Small intestine (tissue), 7 donors: ENCODE measurements around the gene HECTD2. TPM values are rescaled to one million over a fixed set of nuclear protein-coding genes. Genes with fewer than 3 reads are reported as not detected.
A peak's percentile ranks its signal among the peaks of the same experiment; 100 is the strongest.
"Not testable (repeated sequence)": the region's sequence is repeated elsewhere in the genome, so short reads cannot be mapped to it uniquely, and the experiment has no call there.

Experiments used
- DNase-seq, 2 donors: peaks; one replicate each; pipeline versions ENCODE4 v3.0.0 to v3.0.0-alpha.2; 2013
- FAIRE-seq: peaks from 2 replicates; lab custom pipeline; 2012; peaks lifted over from hg19 to GRCh38; lab: Jason Lieb, UNC
- H3K27ac ChIP-seq, 3 donors: one replicate each; pipeline ENCODE4 v1.5.1; 2013; ENCODE audit warnings: low read length in 2 of 3, mild to moderate bottlenecking in 2 of 3, control low read depth in 1 of 3, inconsistent platforms in 1 of 3, low read depth in 1 of 3, moderate library complexity in 1 of 3
- H3K27me3 ChIP-seq, 3 donors: one replicate each; pipeline ENCODE4 v1.6.1; 2013; ENCODE audit warnings: low read length in 3 of 3, inconsistent platforms in 1 of 3; ENCODE audit not compliant: control insufficient read depth in 3 of 3, insufficient read depth in 3 of 3
- H3K36me3 ChIP-seq, 3 donors: one replicate each; pipeline ENCODE4 v1.6.1; 2013; ENCODE audit warnings: low read length in 3 of 3, inconsistent platforms in 1 of 3, low read depth in 1 of 3, mild to moderate bottlenecking in 1 of 3, moderate library complexity in 1 of 3; ENCODE audit not compliant: control insufficient read depth in 3 of 3, insufficient read depth in 2 of 3
- H3K4me1 ChIP-seq, 3 donors: one replicate each; pipeline ENCODE4 v1.6.1; 2013; ENCODE audit warnings: low read length in 2 of 3, inconsistent platforms in 1 of 3, low read depth in 1 of 3, mild to moderate bottlenecking in 1 of 3, moderate library complexity in 1 of 3; ENCODE audit not compliant: control insufficient read depth in 3 of 3, insufficient read depth in 2 of 3
- H3K4me3 ChIP-seq, 3 donors: one replicate each; pipeline ENCODE4 v1.5.1; 2013; ENCODE audit warnings: low read length in 3 of 3, control low read depth in 1 of 3, inconsistent platforms in 1 of 3, low read depth in 1 of 3, mild to moderate bottlenecking in 1 of 3, moderate library complexity in 1 of 3
- H3K9me3 ChIP-seq, 2 donors: one replicate each; pipeline ENCODE4 v1.6.1; 2013; ENCODE audit warnings: low read depth in 1 of 2, low read length in 1 of 2; ENCODE audit not compliant: control insufficient read depth in 2 of 2, insufficient read depth in 1 of 2
- WGBS, 3 donors: extraction: QIAGEN DNeasy Blood & Tissue Kit; methylation state at CpG; one replicate each; pipeline ENCODE4 v1.1.7; 2013; 5-methylcytosine and 5-hydroxymethylcytosine counted together
- polyA plus RNA-seq, 4 donors: library from polyadenylated mRNA; stranded (reverse) in 3 of 4; unstranded in 1 of 4; fragments of 200-250 nt in 3 of 4; fragments of 120-200 nt in 1 of 4; gene quantifications; one replicate each; pipeline versions ENCODE4 v1.2.1 to v1.2.3, GENCODE V29; 2013
- donor health status: healthy with polysubstance abuse.
- donor health status: control.
- donor health status: control.
- donor health status: Bipolar disorder and iron deficiency.
- donor health status: healthy.

Gene HECTD2
- polyA plus RNA-seq, 4 donors, result 0.89 to 10.7 (median 2.3) TPM

- H3K4me1 ChIP-seq, result peaks cover 0 to 4% (median 0%) of the 10 kb centered on the region in 3 donors
- no peak for FAIRE-seq
- no peaks in the 10 kb centered on the region for H3K36me3 ChIP-seq
- DNase-seq, result peak in 1 of 2 donors; percentile 31
- no peak overlapping the region for H3K4me3 ChIP-seq
- H3K27me3 ChIP-seq, result peaks cover 0 to 3% (median 0%) of the 10 kb centered on the region in 3 donors
- peaks cover 3 to 4% of the 10 kb centered on the region in 2 donors for H3K9me3 ChIP-seq
- H3K27ac ChIP-seq, result no peak overlapping the region
These were observed 32.1 kb upstream of the HECTD2 start for GRCh38 chr10:91378061-91378460.

GRCh38 chr10:91380873-91381256 is 29.3 kb upstream of the HECTD2 start:
- Histone ChIP-seq H3K27me3 (peaks cover 0 to 2% (median 0%) of the 10 kb centered on the region in 3 donors), H3K9me3 (peaks cover 0 to 2% of the 10 kb centered on the region in 2 donors), H3K36me3 (no peaks in the 10 kb centered on the region), H3K27ac (no peak overlapping the region), H3K4me3 (no peak overlapping the region), H3K4me1 (peaks cover 0 to 4% (median 0%) of the 10 kb centered on the region in 3 donors)
- whole genome bisulfite sequencing, 3 donors, result 17 to 55% (median 32%) methylated on average over 3 of the region's 3 CpGs
- FAIRE-seq (no peak), DNase-seq (no peak)

GRCh38 chr10:91381257-91381891 is 28.8 kb upstream of the HECTD2 start:
- peak; percentile 31 to 63 for DNase-seq
- FAIRE-seq, result no peak
- no peak overlapping the region for H3K27ac ChIP-seq
- H3K36me3 ChIP-seq, result no peaks in the 10 kb centered on the region
- 32 to 54% (median 33%) methylated on average over 9 of the region's 9 CpGs for WGBS, 3 donors
- H3K27me3 ChIP-seq, result peaks cover 0 to 3% (median 0%) of the 10 kb centered on the region in 3 donors
- peaks cover 0 to 4% (median 0%) of the 10 kb centered on the region in 3 donors for H3K4me1 ChIP-seq
- peaks cover 0 to 2% of the 10 kb centered on the region in 2 donors for H3K9me3 ChIP-seq
- no peak overlapping the region for H3K4me3 ChIP-seq

- Histone ChIP-seq H3K4me3 (no peak overlapping the region), H3K27me3 (peaks cover 0 to 3% (median 0%) of the 10 kb centered on the region in 3 donors), H3K9me3 (no peaks in the 10 kb centered on the region), H3K4me1 (peaks cover 0 to 4% (median 3%) of the 10 kb centered on the region in 3 donors), H3K36me3 (no peaks in the 10 kb centered on the region), H3K27ac (no peak overlapping the region)
- FAIRE-seq (no peak), DNase-seq (no peak)
- 70 to 80% (median 72%) methylated on average over 9 of the region's 9 CpGs for WGBS, 3 donors
These were observed 24.6 kb upstream of the HECTD2 start for GRCh38 chr10:91385306-91386085.

GRCh38 chr10:91389636-91390512 is 20.3 kb upstream of the HECTD2 start:
- H3K27ac ChIP-seq, result no peak overlapping the region
- no peaks in the 10 kb centered on the region for H3K36me3 ChIP-seq
- no peak overlapping the region for H3K4me3 ChIP-seq
- 10 to 16% (median 11%) methylated on average over 8 of the region's 8 CpGs for WGBS, 3 donors
- H3K4me1 ChIP-seq, result peaks cover 0 to 3% (median 0%) of the 10 kb centered on the region in 3 donors
- DNase-seq (peak; percentile 78 to 81), FAIRE-seq (peak; percentile 96)
- H3K27me3 ChIP-seq, result peaks cover 0 to 3% (median 0%) of the 10 kb centered on the region in 3 donors
- no peaks in the 10 kb centered on the region for H3K9me3 ChIP-seq

- not testable (repeated sequence) for FAIRE-seq, H3K27me3 ChIP-seq, H3K9me3 ChIP-seq, H3K4me1 ChIP-seq, H3K36me3 ChIP-seq, H3K4me3 ChIP-seq, DNase-seq, H3K27ac ChIP-seq
- WGBS, 3 donors, result 84 to 90% (median 89%) methylated on average over 3 of the region's 3 CpGs
These were observed 19.7 kb upstream of the HECTD2 start for GRCh38 chr10:91390513-91390825.

GRCh38 chr10:91391920-91392319 is 18.2 kb upstream of the HECTD2 start:
- Histone ChIP-seq H3K27ac (no peak overlapping the region), H3K4me3 (no peak overlapping the region), H3K27me3 (no peaks in the 10 kb centered on the region), H3K4me1 (peaks cover 0 to 3% (median 0%) of the 10 kb centered on the region in 3 donors), H3K9me3 (no peaks in the 10 kb centered on the region), H3K36me3 (no peaks in the 10 kb centered on the region)
- WGBS, 3 donors, result 94 to 100% (median 95%) methylated on average over 1 of the region's 1 CpG
- DNase-seq (no peak), FAIRE-seq (no peak)

- Histone ChIP-seq H3K36me3 (no peaks in the 10 kb centered on the region), H3K27me3 (no peaks in the 10 kb centered on the region), H3K4me1 (peaks cover 0 to 2% (median 0%) of the 10 kb centered on the region in 3 donors), H3K9me3 (no peaks in the 10 kb centered on the region), H3K4me3 (no peak overlapping the region), H3K27ac (no peak overlapping the region)
- DNase-seq (no peak), FAIRE-seq (no peak)
- WGBS, 3 donors, result 78 to 95% (median 94%) methylated on average over 3 of the region's 3 CpGs
These were observed 3.8 kb upstream of the HECTD2 start for GRCh38 chr10:91406322-91406721.
